A172 (cell line): Measurements from ENCODE around the gene ESYT2. TPM values are rescaled to one million over a fixed set of nuclear protein-coding genes. Genes with fewer than 3 reads are reported as not detected.
A peak's percentile ranks its signal among the peaks of the same experiment; 100 is the strongest.
"Not testable (repeated sequence)": the region's sequence is repeated elsewhere in the genome, so short reads cannot be mapped to it uniquely, and the experiment has no call there.

ENCODE experiments used
- DNase-seq: peaks from one replicate; pipeline ENCODE4 v3.0.0-alpha.2; 2015; ENCODE audit warnings: low spot score
- total RNA-seq: library from RNA; depleted of rRNA; stranded (reverse); fragments of >200 nt; shearing (Covaris generic); gene quantifications from 2 replicates; pipeline ENCODE4 v1.2.3, GENCODE V29; 2014

ESYT2 gene
- total RNA-seq, 1 experiment from 2014 or later = 48.4 TPM

GRCh38 chr7:158728911-158729645, 100.2 kb downstream of the ESYT2 start:
- DNase-seq = no peak

GRCh38 chr7:158727690-158728089, 101.6 kb downstream of the ESYT2 start:
- no peak for DNase-seq

- DNase-seq = no peak
Measured at GRCh38 chr7:158726277-158726807, 103.0 kb downstream of the ESYT2 start.

- DNase-seq = no peak
Measured at GRCh38 chr7:158725506-158725800, 103.9 kb downstream of the ESYT2 start.

- no peak for DNase-seq
Measured at GRCh38 chr7:158724658-158725505, 104.4 kb downstream of the ESYT2 start.

GRCh38 chr7:158723714-158724385, 105.5 kb downstream of the ESYT2 start:
- DNase-seq = no peak

GRCh38 chr7:158723266-158723665, 106.0 kb downstream of the ESYT2 start:
- no peak for DNase-seq

GRCh38 chr7:158722574-158723237, 106.6 kb downstream of the ESYT2 start:
- no peak for DNase-seq

GRCh38 chr7:158720112-158720511, 109.2 kb downstream of the ESYT2 start:
- DNase-seq = no peak

- no peak for DNase-seq
Measured at GRCh38 chr7:158716802-158717201, 112.5 kb downstream of the ESYT2 start.

- DNase-seq = peak; percentile 94
Measured at GRCh38 chr7:158710651-158711102, 118.6 kb downstream of the ESYT2 start.

GRCh38 chr7:158707610-158708009, 121.7 kb downstream of the ESYT2 start:
- no peak for DNase-seq

- no peak for DNase-seq
Measured at GRCh38 chr7:158706710-158707590, 122.4 kb downstream of the ESYT2 start.

GRCh38 chr7:158706273-158706704, 123.0 kb downstream of the ESYT2 start:
- no peak for DNase-seq

GRCh38 chr7:158705234-158705850, 124.0 kb downstream of the ESYT2 start:
- DNase-seq = no peak

GRCh38 chr7:158704524-158705233, 124.6 kb downstream of the ESYT2 start, which contains the start of gene NCAPG2:
NCAPG2 (minus strand) TSS chr7:158704804; CDS start chr7:158701899, 2,905 bp downstream.
- peak; percentile 94 for DNase-seq

- not testable (repeated sequence) for DNase-seq
Measured at GRCh38 chr7:158703679-158704523, 125.4 kb downstream of the ESYT2 start.

GRCh38 chr7:158702944-158703343, 126.4 kb downstream of the ESYT2 start:
- DNase-seq = no peak
